K562 (cell line): ENCODE data around the gene GP1BA. TPM values are rescaled to one million over a fixed set of nuclear protein-coding genes. Genes with fewer than 3 reads are reported as not detected.

Experiments
- ARID3B ChIP-seq: fragments of 250-450 bp; sonication (Bioruptor Pico); IDR thresholded peaks from 2 replicates; pipeline ENCODE4 v1.4.0; 2020; ENCODE audit warnings: borderline replicate concordance
- CREB1 ChIP-seq, 2 experiments: sonication (generic) in 1 of 2; formaldehyde crosslinking in 1 of 2; IDR thresholded peaks; 2 replicates each; pipeline versions ENCODE4 v1.6.1 to v1.8.0; 2012 to 2022; ENCODE audit warnings: inconsistent platforms in 1 of 2, mild to moderate bottlenecking in 1 of 2, missing genetic modification reagents in 1 of 2, moderate library complexity in 1 of 2
- CREM ChIP-seq: IDR thresholded peaks from 2 replicates; pipeline ENCODE4 v1.6.1; 2014; ENCODE audit warnings: antibody characterized with exemption, low read depth
- DPF2 ChIP-seq: fragments of 450-650 bp; IDR thresholded peaks from 2 replicates; pipeline ENCODE4 v1.6.1; 2016
- GATA2 ChIP-seq: sonication (generic); formaldehyde crosslinking; IDR thresholded peaks from 2 replicates; pipeline ENCODE4 v1.4.0; 2020; ENCODE audit warnings: mild to moderate bottlenecking, missing genetic modification reagents
- KAT8 ChIP-seq: fragments of 450-650 bp; IDR thresholded peaks from 2 replicates; pipeline ENCODE4 v1.6.1; 2016; ENCODE audit warnings: low read depth, mild to moderate bottlenecking
- MEIS2 ChIP-seq: fragments of 450-650 bp; IDR thresholded peaks from 2 replicates; pipeline ENCODE4 v1.6.1; 2014; ENCODE audit warnings: mild to moderate bottlenecking; ENCODE audit not compliant: partially characterized antibody
- PHF20 ChIP-seq: fragments of 450-650 bp; IDR thresholded peaks from 2 replicates; pipeline ENCODE4 v1.6.1; 2018; ENCODE audit not compliant: partially characterized antibody
- RBBP5 ChIP-seq: fragments of 200-600 bp; sonication (generic); IDR thresholded peaks from 2 replicates; pipeline ENCODE4 v1.6.1; 2012; ENCODE audit warnings: borderline replicate concordance, mild to moderate bottlenecking, low read length, control low read depth, inconsistent platforms; ENCODE audit not compliant: insufficient read depth, poor library complexity, severe bottlenecking
- SMARCB1 ChIP-seq: IDR thresholded peaks from 2 replicates; pipeline ENCODE4 v1.6.1; 2011; ENCODE audit warnings: improper control_type of control experiment, low read depth; ENCODE audit not compliant: insufficient read length
- SPI1 ChIP-seq: IDR thresholded peaks from 2 replicates; pipeline ENCODE4 v1.6.1; 2011; ENCODE audit warnings: low read depth, low read length, control low read depth, borderline replicate concordance
- SRF ChIP-seq, 2 experiments: fragments of 250-450, 450-650 bp in 1 of 2; sonication (Bioruptor Pico) in 1 of 2; sonication (generic) in 1 of 2; formaldehyde crosslinking; IDR thresholded peaks; 2 replicates each; pipeline versions ENCODE4 v1.5.0 to v1.5.1; 2020 to 2022; ENCODE audit warnings: mild to moderate bottlenecking in 1 of 2, missing genetic modification reagents in 1 of 2
- ZBTB11 ChIP-seq, 3 experiments: fragments of 200-800 bp in 1 of 3; fragments of 250-450 bp in 1 of 3; fragments of 450-650 bp in 1 of 3; sonication (Bioruptor Pico) in 1 of 3; sonication (Bioruptor generic) in 1 of 3; formaldehyde crosslinking in 1 of 3; IDR thresholded peaks; 2 replicates each; pipeline versions ENCODE4 v1.6.1 to v1.8.0; 2016 to 2022; ENCODE audit warnings: mild to moderate bottlenecking in 2 of 3, missing genetic modification characterization in 2 of 3, missing compliant biosample characterization in 1 of 3, moderate library complexity in 1 of 3
- ZNF121 ChIP-seq: sonication (generic); formaldehyde crosslinking; conservative IDR thresholded peaks from 2 replicates; pipeline ENCODE4 v1.8.0; 2022; ENCODE audit warnings: missing genetic modification reagents
- ZNF445 ChIP-seq: fragments of 250-450 bp; sonication (Bioruptor Pico); IDR thresholded peaks from 2 replicates; pipeline ENCODE4 v1.4.0; 2020; ENCODE audit warnings: low read depth, mild to moderate bottlenecking, moderate library complexity
- ZNF586 ChIP-seq: fragments of 450-650 bp; formaldehyde crosslinking; conservative IDR thresholded peaks from 2 replicates; pipeline ENCODE4 v1.4.0; 2020; ENCODE audit warnings: mild to moderate bottlenecking, moderate library complexity
- ZNF696 ChIP-seq: fragments of 250-450 bp; sonication (Bioruptor Pico); conservative IDR thresholded peaks from 2 replicates; pipeline ENCODE4 v1.4.0; 2020; ENCODE audit warnings: mild to moderate bottlenecking, moderate library complexity
- polyA plus RNA-seq, 8 experiments: library from polyadenylated mRNA; depleted of rRNA in 4 of 8; stranded (reverse) in 5 of 8; unstranded in 3 of 8; fragments of >200 nt; fragmentation: Nextera tagmentation in 2 of 8; fragmentation: Illumina TruSeq in 1 of 8; extraction: Ambion mirVana in 2 of 8; extraction: Trizol in 1 of 8; gene quantifications; 2 replicates each; pipeline versions ENCODE4 v1.2.1 to v1.2.3, GENCODE V29; 2011 to 2014; ENCODE audit warnings: inconsistent platforms in 1 of 8, missing spikeins in 1 of 8
- total RNA-seq, 7 experiments: library from RNA; depleted of rRNA in 6 of 7; stranded (reverse); fragments of >200 nt in 6 of 7; fragmentation: Illumina TruSeq in 2 of 7; extraction: Trizol in 2 of 7; gene quantifications; 2 replicates each; pipeline versions ENCODE4 v1.2.1 to v1.2.3, GENCODE V29; 2011 to 2021; ENCODE audit warnings: low replicate concordance in 1 of 7
- TF ChIP-seq, protein P1 (sequence below): sonication (generic); formaldehyde crosslinking; IDR thresholded peaks from 2 replicates; pipeline ENCODE4 v1.8.0; 2022; ENCODE audit warnings: mild to moderate bottlenecking, missing genetic modification reagents

Gene GP1BA
- total and polyA plus RNA-seq, 9 of the 15 experiments (the other 6 are each of a cell fraction or from before 2014, with no cell fraction given): 0.01 TPM; not detected in 8

- TF ChIP-seq GATA2 (CRISPR knock-in tag) (no peak), ZNF586 (CRISPR knock-in tag) (no peak), CREM (no peak), DPF2 (no peak), ARID3B (CRISPR knock-in tag) (no peak), CREB1 (IDR thresholded peaks at IDR 0.05) (no peak), CREB1 (CRISPR knock-in tag; IDR thresholded peaks at IDR 0.05) (no peak), SRF (CRISPR knock-in tag; IDR thresholded peaks at IDR 0.05) (0 out of 4 replicates have a peak, but pooled peaks of 1 of the 2 experiments have one; percentile 27), MEIS2 (no peak), RBBP5 (peak; percentile 11), SPI1 (no peak), PHF20 (peak; percentile 46), ZNF696 (CRISPR knock-in tag) (no peak), ZBTB11 (CRISPR knock-in tag; IDR thresholded peaks at IDR 0.05) (peak in 1 of 3 experiments; percentile 82; a peak in 2 of 6 replicates), ZNF445 (CRISPR knock-in tag) (no peak), ZNF121 (CRISPR knock-in tag) (no peak), SMARCB1 (no peak), KAT8 (no peak)
- TF ChIP-seq, protein P1, sequence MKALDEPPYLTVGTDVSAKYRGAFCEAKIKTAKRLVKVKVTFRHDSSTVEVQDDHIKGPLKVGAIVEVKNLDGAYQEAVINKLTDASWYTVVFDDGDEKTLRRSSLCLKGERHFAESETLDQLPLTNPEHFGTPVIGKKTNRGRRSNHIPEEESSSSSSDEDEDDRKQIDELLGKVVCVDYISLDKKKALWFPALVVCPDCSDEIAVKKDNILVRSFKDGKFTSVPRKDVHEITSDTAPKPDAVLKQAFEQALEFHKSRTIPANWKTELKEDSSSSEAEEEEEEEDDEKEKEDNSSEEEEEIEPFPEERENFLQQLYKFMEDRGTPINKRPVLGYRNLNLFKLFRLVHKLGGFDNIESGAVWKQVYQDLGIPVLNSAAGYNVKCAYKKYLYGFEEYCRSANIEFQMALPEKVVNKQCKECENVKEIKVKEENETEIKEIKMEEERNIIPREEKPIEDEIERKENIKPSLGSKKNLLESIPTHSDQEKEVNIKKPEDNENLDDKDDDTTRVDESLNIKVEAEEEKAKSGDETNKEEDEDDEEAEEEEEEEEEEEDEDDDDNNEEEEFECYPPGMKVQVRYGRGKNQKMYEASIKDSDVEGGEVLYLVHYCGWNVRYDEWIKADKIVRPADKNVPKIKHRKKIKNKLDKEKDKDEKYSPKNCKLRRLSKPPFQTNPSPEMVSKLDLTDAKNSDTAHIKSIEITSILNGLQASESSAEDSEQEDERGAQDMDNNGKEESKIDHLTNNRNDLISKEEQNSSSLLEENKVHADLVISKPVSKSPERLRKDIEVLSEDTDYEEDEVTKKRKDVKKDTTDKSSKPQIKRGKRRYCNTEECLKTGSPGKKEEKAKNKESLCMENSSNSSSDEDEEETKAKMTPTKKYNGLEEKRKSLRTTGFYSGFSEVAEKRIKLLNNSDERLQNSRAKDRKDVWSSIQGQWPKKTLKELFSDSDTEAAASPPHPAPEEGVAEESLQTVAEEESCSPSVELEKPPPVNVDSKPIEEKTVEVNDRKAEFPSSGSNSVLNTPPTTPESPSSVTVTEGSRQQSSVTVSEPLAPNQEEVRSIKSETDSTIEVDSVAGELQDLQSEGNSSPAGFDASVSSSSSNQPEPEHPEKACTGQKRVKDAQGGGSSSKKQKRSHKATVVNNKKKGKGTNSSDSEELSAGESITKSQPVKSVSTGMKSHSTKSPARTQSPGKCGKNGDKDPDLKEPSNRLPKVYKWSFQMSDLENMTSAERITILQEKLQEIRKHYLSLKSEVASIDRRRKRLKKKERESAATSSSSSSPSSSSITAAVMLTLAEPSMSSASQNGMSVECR (CRISPR knock-in tag): no peak
These were observed 8.7 kb downstream of the GP1BA start (continued) for GRCh38 chr17:4940555-4941318.
